Astrocyte of the cerebellum (primary cell): ENCODE data around the gene HMHB1.

Source experiments
- DNase-seq: peaks from one replicate; pipeline ENCODE4 v3.0.0-alpha.2; 2011; ENCODE audit warnings: low read depth
- H3K4me3 ChIP-seq: 2 replicates; pipeline ENCODE4 v1.5.1; 2011; ENCODE audit warnings: mild to moderate bottlenecking, low read depth, low read length, moderate library complexity
- in situ Hi-C: cut with HindIII; loops from 2 replicates; pipeline ENCODE4 v1.10.0; 2017; ENCODE audit warnings: low sequenced_read_pairs
- TF ChIP-seq, protein P1 (sequence below): IDR thresholded peaks from 2 replicates; pipeline ENCODE4 v1.5.1; 2012; ENCODE audit warnings: low read length, low read depth, moderate library complexity, mild to moderate bottlenecking; ENCODE audit errors: missing control alignments

Gene HMHB1

DNA sequence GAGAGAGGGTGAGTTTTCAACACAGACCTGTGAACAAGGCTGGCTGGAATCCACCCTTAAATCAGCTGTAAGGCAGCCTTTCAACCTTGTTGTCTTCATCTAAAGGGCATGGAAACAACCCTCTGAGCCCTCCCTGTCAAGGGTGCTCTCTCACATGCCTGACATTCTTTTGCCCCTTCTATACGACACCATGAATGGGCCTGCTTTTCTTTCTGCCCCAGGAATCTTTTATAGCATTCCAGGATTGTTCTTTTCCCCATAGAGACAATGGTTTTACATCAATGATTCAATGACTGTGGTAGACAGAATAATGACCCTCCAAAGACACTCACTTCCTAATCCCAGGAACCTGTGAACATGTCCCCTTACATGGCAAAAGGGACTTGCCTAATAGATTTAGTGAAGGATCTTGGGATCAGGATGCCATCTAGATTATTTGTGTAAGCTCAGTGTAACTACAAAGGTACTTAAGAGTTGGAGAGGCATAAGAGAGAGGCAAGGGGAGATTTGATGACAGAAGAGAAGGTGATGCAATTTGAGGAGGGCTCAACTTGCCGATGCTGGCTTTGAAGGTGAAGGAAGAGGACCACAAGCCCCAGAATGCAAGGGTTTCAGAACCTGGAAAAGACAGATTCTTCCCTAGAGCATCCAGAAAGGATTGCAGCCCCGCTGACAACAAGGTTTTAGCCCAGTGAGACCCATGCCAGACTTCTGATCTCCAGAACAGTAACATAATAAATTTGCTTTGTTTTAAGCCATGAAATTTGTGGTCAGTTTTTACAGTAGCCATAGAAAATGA, 29.2 kb upstream of the HMHB1 start:
- no peak for DNase-seq
- TF ChIP-seq, protein P1, sequence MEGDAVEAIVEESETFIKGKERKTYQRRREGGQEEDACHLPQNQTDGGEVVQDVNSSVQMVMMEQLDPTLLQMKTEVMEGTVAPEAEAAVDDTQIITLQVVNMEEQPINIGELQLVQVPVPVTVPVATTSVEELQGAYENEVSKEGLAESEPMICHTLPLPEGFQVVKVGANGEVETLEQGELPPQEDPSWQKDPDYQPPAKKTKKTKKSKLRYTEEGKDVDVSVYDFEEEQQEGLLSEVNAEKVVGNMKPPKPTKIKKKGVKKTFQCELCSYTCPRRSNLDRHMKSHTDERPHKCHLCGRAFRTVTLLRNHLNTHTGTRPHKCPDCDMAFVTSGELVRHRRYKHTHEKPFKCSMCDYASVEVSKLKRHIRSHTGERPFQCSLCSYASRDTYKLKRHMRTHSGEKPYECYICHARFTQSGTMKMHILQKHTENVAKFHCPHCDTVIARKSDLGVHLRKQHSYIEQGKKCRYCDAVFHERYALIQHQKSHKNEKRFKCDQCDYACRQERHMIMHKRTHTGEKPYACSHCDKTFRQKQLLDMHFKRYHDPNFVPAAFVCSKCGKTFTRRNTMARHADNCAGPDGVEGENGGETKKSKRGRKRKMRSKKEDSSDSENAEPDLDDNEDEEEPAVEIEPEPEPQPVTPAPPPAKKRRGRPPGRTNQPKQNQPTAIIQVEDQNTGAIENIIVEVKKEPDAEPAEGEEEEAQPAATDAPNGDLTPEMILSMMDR: no peak
- no peak overlapping the region for H3K4me3 ChIP-seq

DNA sequence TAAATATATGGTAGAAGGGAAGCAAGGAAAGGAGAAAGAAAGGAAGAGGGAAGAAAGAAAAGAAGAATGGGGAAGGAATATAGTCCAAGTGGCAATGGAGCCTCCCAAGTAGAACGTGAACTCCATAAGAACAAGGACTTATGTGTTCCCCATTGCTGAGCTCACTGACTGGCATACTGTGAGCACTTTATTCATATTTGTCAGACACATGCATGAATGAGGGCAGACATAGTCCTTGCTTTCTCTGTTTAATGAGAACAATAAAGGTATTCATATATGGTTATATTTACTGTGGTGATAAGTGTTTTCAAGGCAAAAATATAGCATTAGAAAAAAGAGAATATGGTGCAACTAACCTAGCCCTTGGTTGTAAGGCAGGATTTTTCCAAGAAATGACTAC, 23.6 kb upstream of the HMHB1 start:
- in situ Hi-C loops: no loop called here
- DNase-seq: no peak
- no peak overlapping the region for H3K4me3 ChIP-seq
- TF ChIP-seq, protein P1: no peak

More for the DNA sequence above, 29.2 kb upstream of the HMHB1 start:
- in situ Hi-C loops: no loop called here

DNA sequence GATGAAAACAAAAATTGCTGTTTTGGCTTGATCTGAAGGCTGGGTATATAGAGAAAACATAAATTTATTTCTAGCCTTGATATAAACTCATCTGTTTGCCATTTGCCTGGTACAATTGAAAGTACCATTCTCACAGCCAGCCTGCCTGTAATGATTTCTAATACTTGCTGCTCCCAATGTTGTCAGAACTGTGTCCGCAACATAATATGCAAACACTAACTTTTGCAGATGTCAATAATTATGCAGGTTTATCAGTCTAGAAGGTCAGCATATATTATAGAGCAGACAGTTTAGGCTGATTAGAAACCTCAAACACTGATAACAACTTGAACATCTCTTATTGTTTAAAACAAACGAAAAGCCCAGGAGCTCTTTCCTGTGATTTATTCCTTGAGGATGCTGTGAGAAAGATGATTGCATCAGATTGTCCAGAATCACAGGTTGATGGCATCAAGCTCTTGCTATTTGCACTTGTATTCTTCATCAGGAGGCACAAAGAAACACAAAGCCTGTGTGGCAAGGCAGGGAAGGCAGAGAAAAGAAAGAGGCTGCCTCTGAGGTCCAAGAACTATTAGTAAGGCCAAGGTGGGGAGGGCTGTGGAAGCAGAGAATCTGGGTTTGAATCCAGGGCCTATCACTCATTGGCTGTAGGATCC, 21.4 kb upstream of the HMHB1 start:
- in situ Hi-C loops: no loop called here
- H3K4me3 ChIP-seq: no peak overlapping the region
- TF ChIP-seq, protein P1: no peak
- no peak for DNase-seq

DNA sequence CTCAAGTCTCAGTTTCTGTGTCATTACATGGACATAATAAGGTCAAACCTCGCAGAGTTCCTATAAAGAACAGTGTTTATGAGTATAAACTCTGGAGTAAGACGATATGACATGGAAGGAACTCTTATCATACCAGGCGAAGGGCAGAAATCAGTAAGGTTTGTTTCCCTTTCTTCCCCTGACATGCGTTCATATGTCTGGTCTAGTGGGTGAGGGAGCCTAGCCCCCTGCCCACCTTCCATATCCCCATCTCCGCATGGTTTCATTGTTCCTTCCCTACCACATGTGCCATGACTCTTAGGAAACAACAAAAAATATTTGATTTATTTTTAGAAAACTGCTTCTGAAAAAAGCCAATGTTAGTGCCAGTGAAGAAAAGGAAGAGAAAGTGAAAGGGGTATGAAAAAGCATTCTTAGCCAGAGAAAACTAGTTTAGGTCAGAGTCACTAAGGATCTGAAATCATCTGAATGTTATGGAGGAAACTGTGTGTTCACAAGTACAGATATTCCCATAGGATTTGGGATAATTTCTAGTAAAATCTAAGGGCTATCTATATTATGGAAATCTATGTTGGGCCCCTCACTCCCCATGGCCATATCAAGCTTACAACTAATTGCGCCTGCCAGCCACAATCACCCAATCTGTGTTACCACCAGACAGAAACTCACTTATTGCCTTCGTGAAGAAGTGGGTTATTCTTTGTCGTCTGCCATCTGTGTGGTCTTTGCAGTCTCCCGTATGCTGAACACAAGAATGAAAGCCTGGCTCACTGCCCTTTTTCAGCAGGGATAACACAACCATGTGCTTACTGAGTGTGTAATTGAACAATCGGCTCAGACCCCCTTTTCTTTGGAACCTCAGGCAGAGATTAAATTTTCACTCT, 19.9 kb upstream of the HMHB1 start:
- in situ Hi-C loops: no loop called here
- TF ChIP-seq, protein P1: no peak
- no peak for DNase-seq

DNA sequence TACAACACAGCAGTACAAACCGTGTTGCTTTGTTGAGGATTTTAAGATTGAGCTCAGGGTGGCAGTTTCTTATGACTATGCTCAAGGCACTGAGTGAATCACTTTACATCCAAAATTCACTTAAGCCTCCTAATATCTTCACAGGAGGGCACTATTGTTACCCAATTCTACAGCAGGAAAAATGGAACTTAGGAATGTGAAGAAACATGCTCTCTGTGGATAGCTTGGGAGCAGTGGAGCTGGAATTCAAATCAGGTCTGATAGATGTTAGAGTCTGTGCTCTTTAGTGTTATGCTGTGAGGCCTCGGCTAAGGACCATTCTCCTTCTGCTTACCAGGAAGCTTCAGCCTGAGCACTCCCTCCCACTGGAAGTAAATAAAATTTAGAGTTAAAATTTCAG, 18.7 kb upstream of the HMHB1 start:
- in situ Hi-C loops: no loop called here
- TF ChIP-seq, protein P1: no peak

More for the DNA sequence above, 19.9 kb upstream of the HMHB1 start:
- H3K4me3 ChIP-seq: no peak overlapping the region

DNA sequence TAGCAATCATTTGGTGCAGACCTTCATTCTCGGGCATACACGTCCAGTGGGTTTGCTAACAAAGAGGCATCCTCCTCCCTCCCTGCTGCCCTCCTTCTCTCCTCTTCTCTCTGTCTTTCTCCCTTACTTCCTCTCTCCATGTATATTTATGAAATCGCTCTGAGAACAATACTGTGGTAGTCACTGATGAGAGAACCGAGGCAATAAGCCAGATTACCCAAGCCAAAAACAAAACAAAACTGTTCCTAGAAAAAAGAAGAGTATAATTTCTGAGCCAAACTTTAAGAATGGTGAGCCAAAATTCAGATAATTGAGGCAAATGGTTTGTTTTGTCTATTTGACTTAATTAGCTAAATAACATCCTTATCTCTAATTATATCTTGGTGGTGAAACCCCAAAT, 15.8 kb upstream of the HMHB1 start:
- DNase-seq: no peak
- no peak overlapping the region for H3K4me3 ChIP-seq
- in situ Hi-C loops: no loop called here
- TF ChIP-seq, protein P1: no peak

More for the DNA sequence above, 18.7 kb upstream of the HMHB1 start:
- H3K4me3 ChIP-seq: no peak overlapping the region
- DNase-seq: no peak
